ENCODE measurements around the gene RNF157. TPM values are rescaled to one million over a fixed set of nuclear protein-coding genes. Genes with fewer than 3 reads are reported as not detected.

The RNF157 gene
- total and polyA plus RNA-seq, 2 of the 4 experiments (the other 2 are of a cell fraction): 0.54 to 1.3 TPM

DNA sequence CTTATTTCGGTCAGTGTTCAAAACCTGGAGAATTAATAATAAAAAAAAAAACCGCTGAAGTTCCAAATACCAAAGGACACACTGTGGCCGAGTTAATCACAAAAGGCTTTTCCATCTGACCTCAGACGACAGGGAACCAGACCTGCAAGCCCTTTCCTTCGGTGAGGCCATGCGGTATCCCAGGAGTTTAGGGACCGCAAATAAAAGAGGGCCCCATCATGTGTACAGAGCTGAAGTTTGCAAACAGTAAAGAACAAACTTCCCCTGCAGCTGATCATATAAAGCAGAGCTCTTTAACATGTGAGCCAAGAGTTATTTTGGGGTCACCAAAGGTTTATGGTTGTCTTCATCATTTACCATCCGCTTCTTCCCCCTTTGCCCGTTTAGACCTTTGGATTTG, 66.3 kb downstream of the RNF157 start:
- Histone ChIP-seq H3K14ac (replicated peaks; ENCODE audit: low read depth, low read length) (no peak overlapping the region), H3K18ac (ENCODE audit: low read depth, low read length) (no peak overlapping the region), H2AK5ac (ENCODE audit: low read depth, low read length) (no peak overlapping the region), H3K4me3 (ENCODE audit: insufficient read depth, low read depth, low read length) (no peak overlapping the region), H3K79me1 (ENCODE audit: low read depth in 1 of 2, low read length in 2 of 2) (no peaks in the 10 kb centered on the region), H2BK120ac (ENCODE audit: low read depth, low read length) (no peak overlapping the region), H4K8ac (ENCODE audit: low read depth in 2 of 2, low read length in 2 of 2) (no peak overlapping the region), H3K27me3 (ENCODE audit: control insufficient read depth, insufficient read depth, low read length) (peaks cover 2% of the 10 kb centered on the region; the same call in 1 of the 2 replicates), H3K27ac (ENCODE audit: insufficient read depth, low read length) (no peak overlapping the region), H2BK5ac (ENCODE audit: low read depth, low read length, poor library complexity, severe bottlenecking) (no peak overlapping the region), H3K23ac (ENCODE audit: low read depth, low read length) (no peak overlapping the region), H3K9me3 (ENCODE audit: control insufficient read depth, insufficient read depth, low read length) (no peaks in the 10 kb centered on the region), H3K4me1 (ENCODE audit: control insufficient read depth, insufficient read depth, low read length) (no peaks in the 10 kb centered on the region), H3K4me2 (ENCODE audit: low read depth, low read length) (no peak overlapping the region), H3K9me1 (ENCODE audit: insufficient read depth, low read length) (0 out of 2 replicates have a peak, but pooled peaks cover 3% of the 10 kb centered on the region), H2AK9ac (replicated peaks; ENCODE audit: low read depth, low read length, poor library complexity) (no peak overlapping the region), H3K9ac (ENCODE audit: low read depth, low read length) (no peak overlapping the region), H2BK20ac (ENCODE audit: low read depth, low read length) (no peak overlapping the region), H2BK15ac (ENCODE audit: low read depth, low read length) (no peak overlapping the region), H3K4ac (ENCODE audit: low read depth, low read length) (no peak overlapping the region), H3K56ac (ENCODE audit: extremely low read depth, insufficient read depth, low read length) (no peak overlapping the region), H4K5ac (ENCODE audit: low read depth, low read length) (no peak overlapping the region), H4K91ac (ENCODE audit: insufficient read depth, low read depth, low read length) (no peak overlapping the region), H4K20me1 (ENCODE audit: insufficient read depth, low read length) (no peaks in the 10 kb centered on the region), H2AFZ (replicated peaks; ENCODE audit: low read length, poor library complexity) (no peak overlapping the region), H3K36me3 (ENCODE audit: control insufficient read depth, insufficient read depth, low read length) (no peaks in the 10 kb centered on the region)
- ATAC-seq (ENCODE audit: low read depth): no peak
- ChIA-PET CTCF (interaction anchor here (0.7 kb wide), 1 partner anchor 8 kb away, joined by 7 read pairs; no protein-coding TSS in a partner anchor), POLR2A (ENCODE audit: unreplicated experiment) (no interaction called here)
- dilution Hi-C loops (cut with HindIII; ENCODE audit: low sequenced_read_pairs, unreplicated experiment): no loop called here
- DNase-seq: no peak
- 92% methylated on average over 4 of the region's 9 CpGs; no CpG with 5 or more reads in 1 of the 2 experiments for WGBS, 2 experiments (ENCODE audit: extremely low coverage in 2 of 2, insufficient read length in 1 of 2)
- intact Hi-C loops (cut with micrococcal nuclease): no loop called here
- no TSS peak for BruUV-seq (replicated peaks)
- in situ Hi-C loops (cut with MboI; ENCODE audit: low sequenced_read_pairs): no loop called here
- TF ChIP-seq NFE2L2 (IDR thresholded peaks at IDR 0.05; ENCODE audit: low read depth, low read length): no peak
- TF ChIP-seq, protein P1, sequence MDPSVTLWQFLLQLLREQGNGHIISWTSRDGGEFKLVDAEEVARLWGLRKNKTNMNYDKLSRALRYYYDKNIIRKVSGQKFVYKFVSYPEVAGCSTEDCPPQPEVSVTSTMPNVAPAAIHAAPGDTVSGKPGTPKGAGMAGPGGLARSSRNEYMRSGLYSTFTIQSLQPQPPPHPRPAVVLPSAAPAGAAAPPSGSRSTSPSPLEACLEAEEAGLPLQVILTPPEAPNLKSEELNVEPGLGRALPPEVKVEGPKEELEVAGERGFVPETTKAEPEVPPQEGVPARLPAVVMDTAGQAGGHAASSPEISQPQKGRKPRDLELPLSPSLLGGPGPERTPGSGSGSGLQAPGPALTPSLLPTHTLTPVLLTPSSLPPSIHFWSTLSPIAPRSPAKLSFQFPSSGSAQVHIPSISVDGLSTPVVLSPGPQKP (IDR thresholded peaks at IDR 0.05; ENCODE audit: borderline replicate concordance, low read depth, low read length): no peak
- no peak for TF ChIP-seq BHLHE40 (IDR thresholded peaks at IDR 0.05; ENCODE audit: low read depth, low read length)
- TF ChIP-seq RFX5 (IDR thresholded peaks at IDR 0.05; ENCODE audit: low read depth, low read length): no peak
- no peak for TF ChIP-seq CHD1 (IDR thresholded peaks at IDR 0.05; ENCODE audit: low read depth, low read length)
- no peak for TF ChIP-seq MAFK (IDR thresholded peaks at IDR 0.05; ENCODE audit: low read depth, low read length)
- no peak for TF ChIP-seq RCOR1 (IDR thresholded peaks at IDR 0.05; ENCODE audit: insufficient replicate concordance, low read length)
- no peak for TF ChIP-seq MAZ (IDR thresholded peaks at IDR 0.05; ENCODE audit: borderline replicate concordance, low read depth, low read length)
- TF ChIP-seq FOS (IDR thresholded peaks at IDR 0.05; ENCODE audit: low read depth, low read length): no peak

Data from IMR-90 (cell line).